Activated B cell treated with CpG ODN at 0.5 μM for 24 hours (primary cell): ENCODE data around the gene LZTS2. TPM values are rescaled to one million over a fixed set of nuclear protein-coding genes. Genes with fewer than 3 reads are reported as not detected.
A peak's percentile ranks its signal among the peaks of the same experiment; 100 is the strongest.

Experiments used
- ATAC-seq: fragments of 200-7000 bp; cut with Tn5 transposase; one replicate; pipeline ENCODE4 v1.10.0; 2021; ENCODE audit warnings: low read depth, mild to moderate bottlenecking, moderate library complexity
- CTCF ChIA-PET: fragments of 350-600 bp; sonication (Branson Sonifier 250); formaldehyde crosslinking; loops from one replicate; lab custom pipeline; 2021; ENCODE audit warnings: antibody characterized with exemption; lab: Charles Lee
- POLR2A ChIA-PET: fragments of 350-600 bp; sonication (Branson Sonifier 250); formaldehyde crosslinking; loops from one replicate; lab custom pipeline; 2021; ENCODE audit warnings: antibody characterized with exemption; lab: Charles Lee
- DNase-seq: peaks from one replicate; pipeline ENCODE4 v3.0.0; 2022
- H3K27ac Mint-ChIP-seq: one replicate; pipeline ENCODE4 v1.8.0; 2020; ENCODE audit warnings: mixed read lengths
- H3K27me3 Mint-ChIP-seq: one replicate; pipeline ENCODE4 v1.8.0; 2021; ENCODE audit warnings: mixed read lengths
- H3K36me3 Mint-ChIP-seq: one replicate; pipeline ENCODE4 v1.8.0; 2021; ENCODE audit warnings: low read depth, mixed read lengths
- H3K4me1 Mint-ChIP-seq: one replicate; pipeline ENCODE4 v1.8.0; 2021; ENCODE audit warnings: mixed read lengths
- H3K4me3 Mint-ChIP-seq: one replicate; pipeline ENCODE4 v1.8.0; 2020; ENCODE audit warnings: mild to moderate bottlenecking, mixed read lengths
- H3K9me3 Mint-ChIP-seq: one replicate; pipeline ENCODE4 v1.8.0; 2020; ENCODE audit warnings: mixed read lengths
- intact Hi-C: fragments of 100-400 bp; cut with micrococcal nuclease; formaldehyde crosslinking; loops from one replicate; pipeline ENCODE4 v1.15.1; 2024
- total RNA-seq: library from RNA; stranded (reverse); gene quantifications from 2 replicates; pipeline ENCODE4 v1.2.3, GENCODE V29; 2022
- TF ChIP-seq, protein P1 (sequence below): fragments of 200-600 bp; IDR thresholded peaks from one replicate; pipeline ENCODE4 v1.8.0; 2022; ENCODE audit warnings: antibody characterized with exemption, mild to moderate bottlenecking

The LZTS2 gene
- total RNA-seq, 1 donor from 2014 or later: 14.9 TPM

DNA sequence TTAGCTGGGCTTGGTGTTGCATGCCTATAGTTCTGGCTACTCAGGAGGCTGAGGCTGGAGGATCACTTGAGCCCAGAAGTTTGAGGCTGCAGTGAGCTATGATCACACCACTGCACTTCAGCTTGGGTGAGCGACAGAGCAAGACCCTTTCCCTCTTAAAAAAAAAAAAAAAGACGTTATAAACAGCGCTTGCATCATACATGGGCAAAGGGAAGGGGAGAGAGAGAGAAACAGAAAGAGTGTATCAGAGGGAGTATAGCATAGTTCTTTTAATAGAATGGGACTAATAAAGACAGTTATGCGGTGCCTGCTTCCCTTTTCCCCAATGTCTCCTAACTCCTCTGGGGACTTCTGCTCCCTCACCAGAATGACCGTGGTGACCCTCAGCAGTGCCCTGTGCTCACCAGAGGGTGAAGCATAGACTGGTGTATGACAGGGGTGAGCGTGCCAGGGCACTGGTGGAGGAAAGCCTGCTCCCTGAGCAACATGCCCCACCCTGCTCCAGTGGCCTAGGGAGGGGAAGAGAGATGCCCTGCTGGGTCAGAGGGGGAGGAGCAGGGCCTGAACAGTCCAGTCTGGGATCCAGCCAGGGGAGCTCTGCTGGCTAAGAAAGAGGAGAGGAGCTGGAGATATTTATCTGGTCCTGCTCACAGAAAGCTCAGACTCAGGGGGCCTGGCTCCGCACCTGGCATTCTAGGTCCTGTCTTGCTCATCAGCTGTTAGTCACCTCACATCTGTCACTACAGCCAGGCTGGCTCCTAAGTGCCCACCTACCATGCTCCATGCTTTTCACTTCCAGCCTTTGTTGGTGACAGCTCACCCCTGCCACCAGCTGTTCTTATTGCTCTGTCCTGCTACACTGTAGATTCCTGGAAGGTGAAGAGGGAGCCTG is 29.1 kb downstream of the LZTS2 start:
- no peak for ATAC-seq
- H3K4me1 Mint-ChIP-seq: peaks cover 20% of the 10 kb centered on the region
- peaks cover 5% of the 10 kb centered on the region for H3K36me3 Mint-ChIP-seq
- no peak for DNase-seq
- POLR2A ChIA-PET: interaction anchor here (0.7 to 1.0 kb wide), 2 partner anchors 14 to 67 kb away, joined by 3 to 4 read pairs; no protein-coding TSS in a partner anchor
- H3K9me3 Mint-ChIP-seq: no peaks in the 10 kb centered on the region
- intact Hi-C loops: no loop called here
- H3K27ac Mint-ChIP-seq: no peak overlapping the region
- peaks cover 19% of the 10 kb centered on the region for H3K27me3 Mint-ChIP-seq
- CTCF ChIA-PET: interaction anchor here (1.0 to 5.8 kb wide), 3 partner anchors 10 to 31 kb away, joined by 4 to 20 read pairs (median 4); no protein-coding TSS in a partner anchor
- TF ChIP-seq, protein P1, sequence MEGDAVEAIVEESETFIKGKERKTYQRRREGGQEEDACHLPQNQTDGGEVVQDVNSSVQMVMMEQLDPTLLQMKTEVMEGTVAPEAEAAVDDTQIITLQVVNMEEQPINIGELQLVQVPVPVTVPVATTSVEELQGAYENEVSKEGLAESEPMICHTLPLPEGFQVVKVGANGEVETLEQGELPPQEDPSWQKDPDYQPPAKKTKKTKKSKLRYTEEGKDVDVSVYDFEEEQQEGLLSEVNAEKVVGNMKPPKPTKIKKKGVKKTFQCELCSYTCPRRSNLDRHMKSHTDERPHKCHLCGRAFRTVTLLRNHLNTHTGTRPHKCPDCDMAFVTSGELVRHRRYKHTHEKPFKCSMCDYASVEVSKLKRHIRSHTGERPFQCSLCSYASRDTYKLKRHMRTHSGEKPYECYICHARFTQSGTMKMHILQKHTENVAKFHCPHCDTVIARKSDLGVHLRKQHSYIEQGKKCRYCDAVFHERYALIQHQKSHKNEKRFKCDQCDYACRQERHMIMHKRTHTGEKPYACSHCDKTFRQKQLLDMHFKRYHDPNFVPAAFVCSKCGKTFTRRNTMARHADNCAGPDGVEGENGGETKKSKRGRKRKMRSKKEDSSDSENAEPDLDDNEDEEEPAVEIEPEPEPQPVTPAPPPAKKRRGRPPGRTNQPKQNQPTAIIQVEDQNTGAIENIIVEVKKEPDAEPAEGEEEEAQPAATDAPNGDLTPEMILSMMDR: no peak
- no peak overlapping the region for H3K4me3 Mint-ChIP-seq

DNA sequence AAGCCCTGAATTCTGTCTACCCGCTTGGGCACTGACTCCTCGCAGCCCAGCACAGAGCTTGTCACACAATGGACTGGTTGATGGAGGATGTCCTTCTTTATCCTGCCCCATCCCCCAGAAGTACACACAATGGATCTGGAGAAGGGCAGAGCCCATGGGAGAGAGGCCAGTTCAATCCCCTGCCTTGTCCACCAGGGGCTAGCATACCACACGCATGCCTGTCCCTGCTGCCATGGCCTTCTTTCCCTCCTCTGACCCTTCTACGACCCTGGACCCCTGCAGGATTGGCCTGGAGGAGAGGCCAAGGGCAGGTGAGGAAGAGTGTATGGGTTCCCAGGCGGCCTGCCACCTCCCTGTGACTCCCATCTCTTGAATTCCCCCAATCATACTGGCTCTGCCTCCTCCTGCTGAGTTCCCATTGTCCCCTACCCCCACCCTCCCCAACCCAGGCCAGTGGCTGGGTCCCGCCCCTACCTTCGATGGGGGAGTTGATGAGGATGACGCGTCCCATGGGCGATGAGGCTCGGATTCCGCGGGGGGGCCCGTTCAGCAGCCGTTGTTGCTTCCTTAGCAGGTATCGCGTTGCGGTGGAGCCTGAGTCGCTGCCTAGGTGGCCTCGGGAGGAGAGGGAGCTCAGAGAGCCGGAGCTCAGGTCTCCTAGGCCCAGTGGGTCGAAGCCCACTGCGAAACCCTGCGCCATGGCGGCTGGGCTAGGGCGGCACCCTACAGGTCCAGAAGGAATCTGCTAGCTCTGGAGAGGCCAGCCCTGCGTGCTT is 30.1 kb downstream of the LZTS2 start:
- peaks cover 20% of the 10 kb centered on the region for H3K4me1 Mint-ChIP-seq
- no peak overlapping the region for H3K4me3 Mint-ChIP-seq
- TF ChIP-seq, protein P1: no peak
- H3K36me3 Mint-ChIP-seq: peaks cover 5% of the 10 kb centered on the region
- POLR2A ChIA-PET: interaction anchor here (0.6 to 1.0 kb wide), 2 partner anchors 66 to 1613 kb away, joined by 3 read pairs; no protein-coding TSS in a partner anchor
- H3K27ac Mint-ChIP-seq: no peak overlapping the region
- intact Hi-C loops: loop anchor here (2.0 kb wide), 1 partner anchor 31 kb away; the partner anchor contains the start of gene LZTS2
- CTCF ChIA-PET: interaction anchor here (1.0 to 5.8 kb wide), 5 partner anchors 11 to 32 kb away, joined by 4 to 24 read pairs (median 12); no protein-coding TSS in a partner anchor
- no peak for DNase-seq
- no peaks in the 10 kb centered on the region for H3K9me3 Mint-ChIP-seq
- peaks cover 19% of the 10 kb centered on the region for H3K27me3 Mint-ChIP-seq
- no peak for ATAC-seq

DNA sequence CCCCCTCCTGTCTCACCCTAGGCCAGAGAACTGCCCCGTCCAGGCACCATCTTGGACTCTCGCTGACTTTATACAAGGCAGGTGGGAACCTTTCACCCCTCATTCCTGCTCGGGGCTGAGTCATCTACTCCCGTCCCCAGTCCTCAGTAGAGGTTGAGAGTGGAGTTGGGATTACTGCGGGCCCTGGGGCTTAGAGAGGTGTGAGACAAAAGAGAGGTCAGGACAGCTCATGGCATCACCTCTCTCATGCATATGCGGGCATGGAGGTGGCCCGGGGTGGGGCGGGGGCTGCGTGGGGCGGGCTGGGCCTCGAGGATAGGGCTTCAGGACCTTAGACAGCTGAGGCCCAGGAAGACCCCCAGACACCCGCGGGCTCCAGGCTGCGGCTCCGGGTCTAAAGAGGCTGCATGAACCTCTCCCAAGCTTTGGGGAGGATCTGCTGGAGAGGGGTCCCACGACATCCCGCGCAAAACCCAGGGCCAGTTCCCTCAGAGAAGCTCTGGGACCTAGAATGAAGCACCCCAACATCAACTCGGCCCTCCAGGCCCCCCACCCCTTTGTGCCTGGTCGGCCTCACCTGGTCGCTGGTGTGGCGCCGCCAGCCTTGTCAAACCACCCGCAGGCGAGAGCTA is 31.0 kb downstream of the LZTS2 start:
- peaks cover 19% of the 10 kb centered on the region for H3K27me3 Mint-ChIP-seq
- TF ChIP-seq, protein P1: no peak
- H3K36me3 Mint-ChIP-seq: peaks cover 7% of the 10 kb centered on the region
- H3K27ac Mint-ChIP-seq: peak overlapping the region; percentile 69
- H3K4me3 Mint-ChIP-seq: peak overlapping the region; percentile 92
- no peaks in the 10 kb centered on the region for H3K9me3 Mint-ChIP-seq
- CTCF ChIA-PET: interaction anchor here (1.0 to 5.8 kb wide), 7 partner anchors 11 to 65 kb away, joined by 3 to 24 read pairs (median 5); no protein-coding TSS in a partner anchor
- POLR2A ChIA-PET: interaction anchor here (0.5 to 2.5 kb wide), 12 partner anchors 11 to 1612 kb away, joined by 3 to 18 read pairs (median 5); partner anchors contain the start of genes KAZALD1 and LZTS2
- H3K4me1 Mint-ChIP-seq: peaks cover 20% of the 10 kb centered on the region
- DNase-seq (no peak), ATAC-seq (no peak)
- intact Hi-C loops: loop anchor here (1.0 to 2.0 kb wide), 4 partner anchors 11 to 32 kb away; partner anchors contain the start of gene LZTS2

DNA sequence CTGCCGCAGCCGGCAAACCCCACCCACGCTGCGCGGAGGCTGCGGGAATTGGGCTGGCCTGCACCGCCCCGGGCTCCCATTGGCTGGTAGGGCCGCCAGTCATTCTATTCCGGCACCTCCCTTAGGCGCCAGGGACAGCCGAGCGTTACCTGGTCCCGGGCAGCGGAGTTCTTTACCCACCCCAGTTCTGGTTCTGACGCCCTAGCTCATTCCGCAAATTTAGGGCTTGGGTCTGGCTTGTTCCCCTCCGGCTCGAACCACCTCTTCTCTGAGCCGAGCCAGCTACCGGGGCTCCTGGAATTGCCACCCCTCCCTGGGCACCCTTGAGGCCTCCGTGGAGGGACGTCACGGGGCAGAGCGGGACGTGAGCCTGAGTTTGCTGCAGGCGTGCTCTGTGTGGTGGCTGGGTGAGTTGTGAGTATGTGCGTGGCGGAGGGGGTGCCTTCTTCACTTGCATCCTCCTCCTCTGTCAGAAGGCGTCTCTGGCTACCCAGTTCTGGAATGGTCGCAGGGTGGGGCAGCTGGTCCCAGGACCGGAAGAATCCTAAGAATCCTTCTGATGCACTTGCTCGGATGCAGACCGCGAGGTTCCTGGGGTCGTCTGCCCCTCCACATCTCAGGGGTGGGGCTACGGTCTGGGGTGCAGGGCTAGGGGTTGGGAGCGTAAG is 31.7 kb downstream of the LZTS2 start, which contains the start of the genes PDZD7 and SFXN3:
TSS of gene PDZD7 (minus strand) at position 2 of the 668 bp plus-strand sequence. CDS start 910 bp downstream, outside the sequence.
TSS of gene SFXN3 (plus strand) at position 107 of the 668 bp plus-strand sequence. CDS start 3,461 bp downstream, outside the sequence.
- peak; percentile 91 for ATAC-seq

More for the DNA sequence above, 31.7 kb downstream of the LZTS2 start, which contains the start of the genes PDZD7 and SFXN3:
- no peaks in the 10 kb centered on the region for H3K9me3 Mint-ChIP-seq
- DNase-seq: peak; percentile 93
- ChIA-PET CTCF (interaction anchor here (1.0 to 5.8 kb wide), 7 partner anchors 11 to 64 kb away, joined by 3 to 24 read pairs (median 5); no protein-coding TSS in a partner anchor), POLR2A (interaction anchor here (0.5 to 2.5 kb wide), 14 partner anchors 10 to 882 kb away, joined by 3 to 18 read pairs (median 4); partner anchors contain the start of genes KAZALD1 and LZTS2)
- H3K27ac Mint-ChIP-seq: peak within 1 kb of the TSS; percentile 69
- TF ChIP-seq, protein P1: no peak
- H3K4me1 Mint-ChIP-seq: peaks cover 20% of the 10 kb centered on the region
- peaks cover 19% of the 10 kb centered on the region for H3K27me3 Mint-ChIP-seq
- H3K36me3 Mint-ChIP-seq: peaks cover 13% of the 10 kb centered on the region
- peak within 1 kb of the TSS; percentile 92 for H3K4me3 Mint-ChIP-seq
- intact Hi-C loops: loop anchor here (1.0 to 2.0 kb wide), 4 partner anchors 11 to 32 kb away; partner anchors contain the start of gene LZTS2
